Fibroblast of lung (primary cell): ENCODE data around the gene TCP1. TPM values are rescaled to one million over a fixed set of nuclear protein-coding genes. Genes with fewer than 3 reads are reported as not detected.

Source experiments
- DNase-seq, 2 donors: peaks; one replicate each; pipeline versions ENCODE4 v3.0.0 to v3.0.0-alpha.2; 2010; ENCODE audit warnings: low read depth in 2 of 2
- H2AFZ ChIP-seq: 2 replicates; pipeline ENCODE4 v1.5.1; 2012; ENCODE audit warnings: low read length, control low read depth, inconsistent platforms
- H3K27ac ChIP-seq: 2 replicates; pipeline ENCODE4 v1.5.1; 2011; ENCODE audit warnings: low read length, control low read depth; ENCODE audit not compliant: insufficient read depth
- H3K27me3 ChIP-seq: 2 replicates; pipeline ENCODE4 v1.5.1; 2011; ENCODE audit warnings: mild to moderate bottlenecking, low read length; ENCODE audit not compliant: control insufficient read depth, insufficient read depth
- H3K36me3 ChIP-seq: 2 replicates; pipeline ENCODE4 v1.5.1; 2011; ENCODE audit warnings: low read length; ENCODE audit not compliant: control insufficient read depth, insufficient read depth
- H3K4me1 ChIP-seq: 2 replicates; pipeline ENCODE4 v1.5.1; 2011; ENCODE audit warnings: low read length; ENCODE audit not compliant: control insufficient read depth, insufficient read depth; ENCODE audit errors: extremely low read depth
- H3K4me2 ChIP-seq: 2 replicates; pipeline ENCODE4 v1.5.1; 2011; ENCODE audit warnings: low read length, control low read depth; ENCODE audit not compliant: insufficient read depth; ENCODE audit errors: extremely low read depth
- H3K4me3 ChIP-seq, 4 experiments: fragments of 200-600 bp in 1 of 4; sonication (generic) in 1 of 4; replicated peaks in 1 of 4; 2 replicates each; pipeline ENCODE4 v1.5.1; 2011 to 2016; ENCODE audit warnings: low read length in 4 of 4, low read depth in 3 of 4, mild to moderate bottlenecking in 3 of 4, control low read depth in 2 of 4, inconsistent platforms in 1 of 4, mixed read lengths in 1 of 4; ENCODE audit not compliant: insufficient read depth in 1 of 4; ENCODE audit errors: control extremely low read depth in 1 of 4
- H3K79me2 ChIP-seq: 2 replicates; pipeline ENCODE4 v1.5.1; 2012; ENCODE audit warnings: mild to moderate bottlenecking, low read length, inconsistent platforms; ENCODE audit not compliant: control insufficient read depth, insufficient read depth
- H3K9ac ChIP-seq: 2 replicates; pipeline ENCODE4 v1.5.1; 2011; ENCODE audit warnings: mild to moderate bottlenecking, low read length, control low read depth; ENCODE audit not compliant: insufficient read depth
- H3K9me3 ChIP-seq: 2 replicates; pipeline ENCODE4 v1.5.1; 2012; ENCODE audit warnings: low read depth, low read length; ENCODE audit not compliant: control insufficient read depth, insufficient read depth
- H4K20me1 ChIP-seq: 2 replicates; pipeline ENCODE4 v1.5.1; 2011; ENCODE audit warnings: low read length; ENCODE audit not compliant: control insufficient read depth, insufficient read depth; ENCODE audit errors: extremely low read depth
- CTCF ChIP-seq, 2 donors: IDR thresholded peaks in 1 of 2; conservative IDR thresholded peaks in 1 of 2; 1 replicate in 1 of 2; 2 replicates in 1 of 2; pipeline ENCODE4 v1.5.1; 2011 to 2012; ENCODE audit warnings: low read length in 2 of 2, control low read depth in 1 of 2, inconsistent platforms in 1 of 2, low read depth in 1 of 2, mild to moderate bottlenecking in 1 of 2
- EZH2 ChIP-seq: IDR thresholded peaks from 2 replicates; pipeline ENCODE4 v1.5.1; 2012; ENCODE audit warnings: low read length, control low read depth, mild to moderate bottlenecking; ENCODE audit errors: missing control alignments
- polyA plus RNA-seq, 2 donors: library from polyadenylated mRNA; depleted of rRNA in 1 of 2; stranded (reverse) in 1 of 2; unstranded in 1 of 2; fragments of >200 nt; gene quantifications; 2 replicates each; pipeline ENCODE4 v1.2.1, GENCODE V29; 2011 to 2012; ENCODE audit warnings: missing spikeins in 1 of 2
- total RNA-seq: library from RNA; depleted of rRNA; stranded (reverse); fragments of >200 nt; gene quantifications from 2 replicates; pipeline ENCODE4 v1.2.1, GENCODE V29; 2014

The TCP1 gene
- total and polyA plus RNA-seq, 2 donors (not counting 1 experiment from before 2014, with no cell fraction given) = 142 to 231 TPM

- H3K27ac ChIP-seq = peak overlapping the region; percentile 79
- H4K20me1 ChIP-seq = no peaks in the 10 kb centered on the region
- H3K36me3 ChIP-seq = peaks cover 4% of the 10 kb centered on the region
- peak overlapping the region; percentile 53 to 98 (median 86) for H3K4me3 ChIP-seq
- H3K9me3 ChIP-seq = no peaks in the 10 kb centered on the region
- H3K27me3 ChIP-seq = no peaks in the 10 kb centered on the region
- peak overlapping the region; percentile 82 for H3K4me2 ChIP-seq
- H2AFZ ChIP-seq = peak overlapping the region; percentile 89
- peaks cover 65% of the 10 kb centered on the region for H3K79me2 ChIP-seq
- TF ChIP-seq CTCF (conservative IDR thresholded peaks at IDR 0.05 in 1 of 2, IDR thresholded peaks at IDR 0.05 in 1 of 2; ENCODE audit: low read depth in 1 of 2, low read length in 2 of 2) (no peak), EZH2 (no peak)
- DNase-seq = no peak
- peak overlapping the region; percentile 57 for H3K9ac ChIP-seq
- H3K4me1 ChIP-seq = peaks cover 14% of the 10 kb centered on the region
These were observed 1.7 kb upstream of the TCP1 start for GRCh38 chr6:159790956-159791598.

- peak within 1 kb of the TSS; percentile 95 for H3K9ac ChIP-seq
- H3K79me2 ChIP-seq = peaks cover 72% of the 10 kb centered on the region
- H2AFZ ChIP-seq = peak within 1 kb of the TSS; percentile 89
- H3K9me3 ChIP-seq = no peaks in the 10 kb centered on the region
- TF ChIP-seq CTCF (conservative IDR thresholded peaks at IDR 0.05 in 1 of 2, IDR thresholded peaks at IDR 0.05 in 1 of 2; ENCODE audit: low read depth in 1 of 2, low read length in 2 of 2) = no peak
- TF ChIP-seq EZH2 = no peak
- H3K27ac ChIP-seq = peak within 1 kb of the TSS; percentile 85
- peaks cover 14% of the 10 kb centered on the region for H3K4me1 ChIP-seq
- peak within 1 kb of the TSS; percentile 72 to 98 (median 90) for H3K4me3 ChIP-seq
- DNase-seq = peak; percentile 98 to 99
- H3K36me3 ChIP-seq = peaks cover 5% of the 10 kb centered on the region
- no peaks in the 10 kb centered on the region for H4K20me1 ChIP-seq
- no peaks in the 10 kb centered on the region for H3K27me3 ChIP-seq
- peak within 1 kb of the TSS; percentile 82 for H3K4me2 ChIP-seq
These were observed 950 bp upstream of the TCP1 start, which contains the start of gene MRPL18 for GRCh38 chr6:159790149-159790955. TSS of gene MRPL18 (plus strand) at chr6:159790467. CDS start at chr6:159790588, 121 bp downstream.

GRCh38 chr6:159788753-159789376 lies 537 bp downstream of the TCP1 start:
- TF ChIP-seq CTCF (conservative IDR thresholded peaks at IDR 0.05 in 1 of 2, IDR thresholded peaks at IDR 0.05 in 1 of 2; ENCODE audit: low read depth in 1 of 2, low read length in 2 of 2) = no peak
- TF ChIP-seq EZH2 = no peak
- peak; percentile 41 to 46 for DNase-seq
- H3K79me2 ChIP-seq = peaks cover 78% of the 10 kb centered on the region
- H2AFZ ChIP-seq = peak overlapping the region; percentile 71
- H3K9me3 ChIP-seq = no peaks in the 10 kb centered on the region
- peak overlapping the region; percentile 93 for H3K4me2 ChIP-seq
- peaks cover 9% of the 10 kb centered on the region for H3K36me3 ChIP-seq
- no peaks in the 10 kb centered on the region for H4K20me1 ChIP-seq
- peak overlapping the region; percentile 72 to 94 (median 84) for H3K4me3 ChIP-seq
- H3K4me1 ChIP-seq = peaks cover 14% of the 10 kb centered on the region
- H3K27ac ChIP-seq = peak overlapping the region; percentile 85
- peak overlapping the region; percentile 95 for H3K9ac ChIP-seq
- no peaks in the 10 kb centered on the region for H3K27me3 ChIP-seq
